ENCODE measurements around the gene RAB11B. TPM values are rescaled to one million over a fixed set of nuclear protein-coding genes. Genes with fewer than 3 reads are reported as not detected.
"Not testable (repeated sequence)": the region's sequence is repeated elsewhere in the genome, so short reads cannot be mapped to it uniquely, and the experiment has no call there.

Gene RAB11B
- total RNA-seq, 4 donors from 2014 or later: 48.6 to 159 (median 56.1) TPM

GRCh38 chr19:8438236-8438635 lies 48.1 kb downstream of the RAB11B start:
- intact Hi-C loops (cut with DNase I; ENCODE audit: low total_unique reads) (no loop called here), in situ Hi-C loops (cut with MboI; ENCODE audit: low pct_ligation_motif_present in 1 of 4, low pct_unique_long_range_greater_than_20kb in 1 of 4, low sequenced_read_pairs in 3 of 4) (no loop called here)
- no peak for DNase-seq
- H3K4me3 ChIP-seq: no peak overlapping the region
- H3K36me3 ChIP-seq: no peaks in the 10 kb centered on the region
- H3K27me3 ChIP-seq: no peaks in the 10 kb centered on the region
- H3K27ac ChIP-seq: no peak overlapping the region
- WGBS, 2 donors (ENCODE audit: low coverage in 1 of 2): 96 to 97% methylated on average over 5 to 12 of the region's 12 CpGs
- no peaks in the 10 kb centered on the region for H3K9me3 ChIP-seq
- peaks cover 0 to 12% (median 5%) of the 10 kb centered on the region in 4 donors for H3K4me1 ChIP-seq
- TF ChIP-seq CTCF (IDR thresholded peaks at IDR 0.05) (no peak), EP300 (IDR thresholded peaks at IDR 0.05; ENCODE audit: low read depth) (no peak), POLR2AphosphoS5 (IDR thresholded peaks at IDR 0.05) (no peak), POLR2A (IDR thresholded peaks at IDR 0.05) (no peak)

- DNase-seq: no peak
- intact Hi-C loops (cut with DNase I; ENCODE audit: low total_unique reads): loop anchor here (10.0 kb wide), 1 partner anchor 77 kb away; the partner anchor contains the start of gene ANGPTL4
- no peak overlapping the region for H3K4me3 ChIP-seq
- H3K27ac ChIP-seq: no peak overlapping the region
- WGBS, 2 donors (ENCODE audit: low coverage in 1 of 2): 87% methylated on average over 6 of the region's 6 CpGs; no CpG with 5 or more reads in 1 of the 2 donors
- no peaks in the 10 kb centered on the region for H3K36me3 ChIP-seq
- TF ChIP-seq POLR2A (IDR thresholded peaks at IDR 0.05) (no peak), POLR2AphosphoS5 (IDR thresholded peaks at IDR 0.05) (no peak), CTCF (IDR thresholded peaks at IDR 0.05) (no peak), EP300 (IDR thresholded peaks at IDR 0.05; ENCODE audit: low read depth) (no peak)
- H3K4me1 ChIP-seq: peaks cover 15 to 22% (median 18%) of the 10 kb centered on the region in 4 donors
- in situ Hi-C loops (cut with MboI; ENCODE audit: low pct_ligation_motif_present in 1 of 4, low pct_unique_long_range_greater_than_20kb in 1 of 4, low sequenced_read_pairs in 3 of 4): no loop called here
- H3K9me3 ChIP-seq: no peaks in the 10 kb centered on the region
- no peaks in the 10 kb centered on the region for H3K27me3 ChIP-seq
These were observed 51.8 kb downstream of the RAB11B start for GRCh38 chr19:8441725-8442544.

- Histone ChIP-seq H3K4me3 (peak overlapping the region; percentile 16 to 99 (median 95)), H3K27ac (peak overlapping the region; percentile 95 to 99 (median 96)), H3K4me1 (peaks cover 29 to 45% (median 39%) of the 10 kb centered on the region in 4 donors)
- DNase-seq; H3K27me3 ChIP-seq; in situ Hi-C loops (cut with MboI; ENCODE audit: low pct_ligation_motif_present in 1 of 4, low pct_unique_long_range_greater_than_20kb in 1 of 4, low sequenced_read_pairs in 3 of 4); H3K36me3 ChIP-seq; H3K9me3 ChIP-seq: not testable (repeated sequence)
- WGBS, 2 donors (ENCODE audit: low coverage in 1 of 2): 26 to 29% methylated on average over 21 to 32 of the region's 32 CpGs
- intact Hi-C loops (cut with DNase I; ENCODE audit: low total_unique reads): loop anchor here (10.0 kb wide), 1 partner anchor 79 kb away; the partner anchor contains the start of gene ANGPTL4
These were observed 54.0 kb downstream of the RAB11B start for GRCh38 chr19:8444140-8444676.

GRCh38 chr19:8444677-8445487 lies 54.7 kb downstream of the RAB11B start, which contains the start of gene HNRNPM:
Gene HNRNPM, plus strand, starts transcription at chr19:8444975. Its CDS starts 24 bp downstream, at chr19:8444999.
- in situ Hi-C loops (cut with MboI; ENCODE audit: low pct_ligation_motif_present in 1 of 4, low pct_unique_long_range_greater_than_20kb in 1 of 4, low sequenced_read_pairs in 3 of 4): no loop called here

More at GRCh38 chr19:8444677-8445487, 54.7 kb downstream of the RAB11B start, which contains the start of gene HNRNPM:
- peak within 1 kb of the TSS; percentile 92 to 99 (median 96) for H3K4me3 ChIP-seq
- TF ChIP-seq POLR2AphosphoS5 (IDR thresholded peaks at IDR 0.05): peak; percentile 97 to 98 (median 97)
- peak; percentile 97 for TF ChIP-seq POLR2A (IDR thresholded peaks at IDR 0.05)
- TF ChIP-seq CTCF (IDR thresholded peaks at IDR 0.05): no peak
- TF ChIP-seq EP300 (IDR thresholded peaks at IDR 0.05; ENCODE audit: low read depth): no peak
- peaks cover 29 to 48% (median 42%) of the 10 kb centered on the region in 4 donors for H3K4me1 ChIP-seq
- no peaks in the 10 kb centered on the region for H3K27me3 ChIP-seq
- intact Hi-C loops (cut with DNase I; ENCODE audit: low total_unique reads): loop anchor here (10.0 kb wide), 1 partner anchor 80 kb away; the partner anchor contains the start of gene ANGPTL4
- no peaks in the 10 kb centered on the region for H3K9me3 ChIP-seq
- peak; percentile 100 for DNase-seq
- peak within 1 kb of the TSS; percentile 95 to 99 (median 96) for H3K27ac ChIP-seq
- H3K36me3 ChIP-seq: no peaks in the 10 kb centered on the region
- 0 to 1% methylated on average over 6 to 41 of the region's 93 CpGs for WGBS, 2 donors (ENCODE audit: low coverage in 1 of 2)

Data from transverse colon (tissue), 4 donors.